SHP77 treated with DMSO at 0.1 percent for 48 hours (cell line): Measurements from ENCODE around the gene SPTLC2.
"Not testable (repeated sequence)": the region's sequence is repeated elsewhere in the genome, so short reads cannot be mapped to it uniquely, and the experiment has no call there.

Experiments
- DNase-seq: peaks from one replicate; lab custom pipeline; 2025; lab: John Stamatoyannopoulos, UW

Gene SPTLC2

GRCh38 chr14:77588411-77589025, 27.9 kb downstream of the SPTLC2 start:
- not testable (repeated sequence) for DNase-seq

- DNase-seq = no peak
Observed at GRCh38 chr14:77585385-77585784, 31.1 kb downstream of the SPTLC2 start.

DNA sequence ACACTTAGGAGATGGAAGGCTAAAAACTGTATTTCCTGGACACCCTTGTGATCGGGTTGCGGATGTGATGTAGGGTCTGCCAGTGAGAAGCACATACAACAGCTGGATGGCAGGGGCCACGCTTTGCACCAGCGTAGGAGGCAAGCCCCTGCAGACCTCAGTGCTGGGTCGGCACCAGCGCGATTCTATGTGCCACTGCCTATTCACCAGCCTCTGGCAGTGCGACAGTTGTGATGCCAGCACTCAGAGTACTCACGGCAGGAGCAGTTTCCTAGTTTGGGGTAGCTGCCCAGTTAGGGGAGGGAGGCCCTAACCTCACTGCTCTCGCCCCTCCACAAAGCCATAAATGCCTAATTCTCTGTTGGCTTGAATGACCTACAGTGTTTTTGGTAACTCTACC, 31.6 kb downstream of the SPTLC2 start:
- DNase-seq = no peak

DNA sequence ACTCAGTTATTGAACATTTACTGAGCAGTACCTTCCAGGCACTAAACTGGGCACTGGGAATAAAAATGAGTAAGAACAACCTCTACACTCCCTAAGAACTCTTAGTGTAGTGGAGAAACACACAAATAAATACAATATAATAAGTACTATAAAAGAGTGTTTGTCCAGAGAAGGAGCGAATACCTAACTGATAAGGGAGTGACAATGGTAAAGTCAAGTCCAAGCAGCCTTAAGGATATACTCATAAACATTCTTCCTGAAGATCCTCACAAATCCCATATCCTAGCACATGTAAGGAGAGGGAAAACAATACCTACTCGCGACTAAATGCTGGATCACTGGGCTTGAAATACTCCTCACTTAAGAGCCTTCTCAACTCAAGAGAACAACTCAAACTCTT, 32.8 kb downstream of the SPTLC2 start:
- DNase-seq = no peak

GRCh38 chr14:77582511-77582910, 33.9 kb downstream of the SPTLC2 start:
- DNase-seq = no peak

DNA sequence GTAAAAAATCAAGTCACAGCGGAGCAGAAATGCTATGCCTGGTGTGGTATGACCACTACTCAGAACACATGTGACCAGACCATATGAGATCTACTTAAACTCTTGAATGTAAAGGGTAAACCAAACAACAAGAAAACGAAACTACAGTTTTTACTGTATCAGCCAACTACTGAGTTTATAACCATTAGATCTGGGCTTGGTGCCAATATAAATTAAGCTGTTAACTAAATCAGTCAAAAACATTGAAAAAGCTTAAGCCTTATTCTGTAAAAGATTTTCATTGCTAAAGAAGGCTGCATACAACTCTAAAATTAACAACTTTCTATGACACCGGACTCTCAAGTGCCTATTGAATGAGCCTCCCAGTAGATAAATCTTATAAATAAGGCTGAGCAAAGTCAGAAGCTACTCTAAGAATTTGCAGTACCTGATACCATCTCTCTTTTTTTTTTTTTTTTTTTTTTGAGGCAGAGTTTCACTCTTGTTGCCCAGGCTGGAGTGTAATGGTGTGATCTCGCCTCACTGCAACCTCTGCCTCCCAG, 35.4 kb downstream of the SPTLC2 start:
- DNase-seq = no peak

DNA sequence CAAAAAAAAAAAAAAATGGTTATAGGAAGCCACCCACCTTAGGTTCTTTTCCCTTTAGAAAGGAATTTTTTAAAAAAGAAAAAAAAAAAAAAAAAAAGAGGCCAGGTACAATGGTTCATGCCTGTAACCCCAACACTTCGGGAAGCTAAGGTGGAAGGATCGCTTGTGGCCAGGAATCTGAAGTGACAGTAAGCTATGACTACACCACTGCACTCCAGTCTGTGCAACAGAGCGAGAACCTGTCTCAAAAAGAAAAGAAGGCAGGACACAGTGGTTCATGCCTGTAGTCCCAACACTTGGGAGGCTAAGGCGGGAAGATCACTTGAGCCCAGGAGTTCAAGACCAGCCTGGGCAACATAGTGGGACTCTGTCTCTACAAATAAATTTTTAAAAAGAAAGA, 36.0 kb downstream of the SPTLC2 start:
- no peak for DNase-seq

- DNase-seq = no peak
Observed at GRCh38 chr14:77579780-77580179, 36.7 kb downstream of the SPTLC2 start.

DNA sequence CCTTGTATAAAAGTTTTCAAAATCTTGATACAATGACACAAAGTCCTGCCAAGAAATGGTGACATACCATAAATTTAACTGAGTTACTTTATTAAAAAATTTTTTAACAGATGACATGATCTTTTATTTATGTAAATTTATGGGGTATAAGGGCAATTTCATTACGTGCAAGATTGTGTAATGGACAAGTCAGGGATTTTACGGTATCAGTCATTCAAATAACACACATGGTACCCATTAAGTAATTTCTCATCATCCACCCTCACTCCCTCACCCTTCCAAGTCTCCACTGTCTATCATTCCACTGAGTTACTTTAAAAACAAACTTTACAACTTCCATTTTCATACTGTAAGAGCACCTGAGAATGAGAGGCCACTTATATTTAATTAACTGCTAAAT, 37.4 kb downstream of the SPTLC2 start:
- no peak for DNase-seq

GRCh38 chr14:77574446-77575115, 41.9 kb downstream of the SPTLC2 start:
- DNase-seq = no peak

DNA sequence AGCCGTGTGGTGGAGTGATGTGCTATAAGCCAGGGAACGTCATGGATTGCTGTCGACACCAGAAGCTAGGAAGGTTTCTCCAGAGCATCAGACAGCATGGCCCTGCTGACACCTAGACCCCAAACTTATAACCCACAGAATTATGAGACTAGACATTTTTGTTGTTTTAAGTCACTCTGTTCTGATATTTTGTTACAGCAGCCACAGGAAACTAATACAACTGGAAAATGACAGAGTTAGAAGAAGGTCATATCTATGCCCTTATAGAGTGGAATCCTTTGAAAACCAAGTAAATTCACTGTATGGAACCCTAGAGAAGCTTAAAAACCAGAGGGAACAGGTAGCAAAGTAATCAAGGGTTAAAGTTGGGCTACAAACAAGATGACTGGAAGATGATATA, 42.5 kb downstream of the SPTLC2 start:
- DNase-seq = no peak

GRCh38 chr14:77570706-77571268, 45.6 kb downstream of the SPTLC2 start:
- no peak for DNase-seq

GRCh38 chr14:77565994-77566305, 50.5 kb downstream of the SPTLC2 start:
- no peak for DNase-seq

GRCh38 chr14:77565289-77565993, 51.0 kb downstream of the SPTLC2 start:
- DNase-seq = no peak

GRCh38 chr14:77562681-77563080, 53.8 kb downstream of the SPTLC2 start:
- DNase-seq = no peak

DNA sequence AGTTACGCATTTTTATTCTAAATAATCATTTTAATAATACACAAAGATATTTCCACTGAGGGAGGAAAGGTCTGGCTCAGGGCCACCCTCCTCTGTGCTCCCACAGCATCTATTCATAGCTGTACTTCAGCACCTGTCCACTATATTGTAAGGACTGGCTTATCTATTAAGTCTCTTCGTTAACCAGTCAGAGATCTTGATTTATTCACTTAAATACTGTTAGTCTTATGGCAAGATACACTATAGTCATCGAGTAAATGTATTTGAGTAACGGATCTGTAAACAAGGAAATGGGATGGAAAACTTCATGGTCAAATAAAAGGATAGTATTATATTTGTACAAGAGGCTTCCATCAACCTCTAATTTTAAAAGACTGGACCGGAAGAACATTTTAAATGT, 54.6 kb downstream of the SPTLC2 start:
- DNase-seq = no peak

DNA sequence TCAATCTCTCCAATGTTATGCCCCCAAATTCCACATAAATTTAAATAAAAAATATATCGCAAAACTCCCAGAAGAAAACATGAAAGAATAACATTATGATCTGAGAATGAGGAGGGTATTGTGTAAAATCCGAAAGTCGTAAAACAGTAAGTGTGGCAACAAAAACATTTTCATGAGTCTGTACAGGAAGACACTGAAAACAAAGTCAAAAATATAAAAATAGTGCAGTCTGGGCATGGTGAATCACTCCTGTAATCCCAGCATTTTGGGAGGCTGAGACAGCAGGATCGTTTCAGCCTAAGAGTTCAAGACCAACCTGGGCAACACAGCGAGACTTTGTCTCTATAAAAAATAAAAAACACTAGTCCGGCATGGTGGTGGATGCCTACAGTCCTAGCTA, 57.1 kb downstream of the SPTLC2 start:
- DNase-seq = no peak

- DNase-seq = no peak
Observed at GRCh38 chr14:77557391-77557790, 59.0 kb downstream of the SPTLC2 start.

GRCh38 chr14:77556946-77557345, 59.5 kb downstream of the SPTLC2 start:
- DNase-seq = no peak

DNA sequence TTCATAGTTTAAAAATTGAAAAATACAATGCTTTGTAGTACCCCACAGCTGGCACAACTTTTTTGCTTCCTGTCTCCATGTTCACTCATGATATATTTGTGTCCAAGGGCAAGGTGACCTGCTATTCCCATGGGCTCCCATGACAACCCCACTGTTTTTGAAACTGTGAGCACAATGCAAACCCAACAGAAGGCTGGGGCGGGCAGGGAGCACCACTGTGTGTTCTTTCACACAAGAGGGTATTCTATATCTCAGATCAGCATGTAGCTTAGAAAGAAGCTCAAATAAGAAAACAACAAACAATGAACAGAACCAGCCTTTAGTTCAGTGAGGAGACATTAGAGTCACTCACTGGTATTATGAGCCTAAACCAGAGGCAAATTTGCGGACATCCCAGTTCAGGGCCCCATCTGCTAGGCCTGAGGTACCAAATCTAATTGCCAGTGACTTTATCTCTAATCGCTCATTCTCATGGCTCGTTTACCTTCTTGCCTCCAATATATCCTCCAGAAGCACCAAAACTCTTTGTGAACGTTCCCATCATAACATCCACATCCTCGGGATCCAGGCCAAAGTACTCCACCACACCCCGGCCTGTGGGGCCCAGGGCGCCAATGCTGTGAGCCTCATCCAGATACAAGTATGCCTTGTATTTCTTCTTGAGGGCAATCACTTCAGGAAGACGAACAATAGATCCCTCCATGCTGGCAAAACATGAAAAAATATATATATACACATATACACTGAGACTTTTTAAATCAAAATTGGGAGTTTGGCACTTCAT, 61.4 kb downstream of the SPTLC2 start:
- DNase-seq = no peak

DNA sequence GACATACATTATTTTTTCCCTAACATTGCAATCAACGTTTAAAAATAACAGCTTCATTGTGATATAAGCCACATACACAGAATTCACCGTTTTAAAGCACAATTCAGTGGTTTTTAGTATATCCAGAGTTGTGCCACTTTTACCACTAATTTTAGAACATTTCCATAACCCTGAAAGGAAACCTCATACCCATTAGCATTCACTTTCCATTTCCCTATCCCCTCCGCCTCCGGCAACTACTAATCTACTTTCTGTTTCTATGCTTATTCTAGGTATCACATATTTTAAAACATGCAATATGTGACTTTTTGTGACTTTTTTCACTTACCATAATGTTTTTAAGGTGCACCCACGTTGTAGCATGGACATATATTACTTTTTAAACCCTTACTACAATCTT, 62.2 kb downstream of the SPTLC2 start:
- DNase-seq = no peak

DNA sequence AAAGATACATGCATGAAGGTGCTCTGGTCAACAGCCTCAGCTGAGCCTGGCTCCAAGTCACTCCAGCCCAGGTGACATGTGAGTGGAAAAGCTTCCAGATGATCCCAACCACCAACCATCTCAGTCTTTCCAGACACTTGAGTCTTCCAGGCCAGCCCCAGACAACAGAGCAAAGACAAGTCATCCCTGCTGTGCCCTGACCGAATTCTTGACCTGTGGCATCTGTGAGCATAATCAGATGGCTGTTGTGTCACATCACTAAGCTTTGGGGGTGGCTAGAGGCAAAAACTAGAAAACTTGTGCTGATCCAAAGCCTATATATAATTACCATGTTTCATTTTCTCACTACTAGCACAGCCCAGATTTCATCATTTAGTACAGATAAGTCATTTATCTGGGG, 67.0 kb downstream of the SPTLC2 start:
- no peak for DNase-seq
